Gastrocnemius medialis (tissue), 4 donors: ENCODE data around the gene GALNT2. TPM values are rescaled to one million over a fixed set of nuclear protein-coding genes. Genes with fewer than 3 reads are reported as not detected.

ENCODE experiments used
- ATAC-seq, 2 donors: fragments of 150-250 bp; one replicate each; pipeline ENCODE4 v1.9.1; 2016
- DNase-seq, 2 donors: peaks; one replicate each; pipeline ENCODE4 v3.0.0-alpha.2; 2019
- H3K27ac ChIP-seq, 4 donors: fragments of 200-600 bp; sonication (generic); 1 replicate in 1 of 4; 2 replicates in 3 of 4; pipeline ENCODE4 v1.5.1; 2016 to 2018; ENCODE audit warnings: mild to moderate bottlenecking in 2 of 4, moderate library complexity in 1 of 4
- H3K27me3 ChIP-seq, 3 donors: fragments of 200-600 bp; sonication (generic) in 2 of 3; 1 replicate in 1 of 3; 2 replicates in 2 of 3; pipeline versions ENCODE4 v1.5.1 to v1.6.0; 2016 to 2019; ENCODE audit warnings: mild to moderate bottlenecking in 1 of 3, moderate library complexity in 1 of 3
- H3K36me3 ChIP-seq, 2 donors: fragments of 200-600 bp; sonication (generic) in 1 of 2; one replicate each; pipeline ENCODE4 v1.5.1; 2017 to 2018
- H3K4me1 ChIP-seq, 2 donors: fragments of 200-600 bp; sonication (generic) in 1 of 2; one replicate each; pipeline ENCODE4 v1.5.1; 2016 to 2017; ENCODE audit warnings: mild to moderate bottlenecking in 2 of 2
- H3K4me3 ChIP-seq, 4 donors: fragments of 200-600 bp; sonication (generic) in 3 of 4; 1 replicate in 1 of 4; 2 replicates in 3 of 4; pipeline ENCODE4 v1.5.1; 2016 to 2019; ENCODE audit warnings: mild to moderate bottlenecking in 2 of 4
- H3K9me3 ChIP-seq, 3 donors: fragments of 200-600 bp; sonication (generic) in 2 of 3; 1 replicate in 1 of 3; 2 replicates in 2 of 3; pipeline ENCODE4 v1.5.1; 2016 to 2019
- CTCF ChIP-seq, 5 experiments: fragments of 450-650 bp in 3 of 5; fragments of 200-600 bp in 2 of 5; sonication (generic) in 2 of 5; IDR thresholded peaks in 4 of 5; conservative IDR thresholded peaks in 1 of 5; 1 replicate in 4 of 5; 2 replicates in 1 of 5; pipeline ENCODE4 v1.5.1; 2016 to 2019; ENCODE audit warnings: antibody characterized with exemption in 5 of 5, mild to moderate bottlenecking in 3 of 5, moderate library complexity in 3 of 5
- POLR2A ChIP-seq, 2 donors: fragments of 450-650 bp; IDR thresholded peaks; one replicate each; pipeline ENCODE4 v1.6.1; 2017; ENCODE audit warnings: antibody characterized with exemption in 2 of 2, mild to moderate bottlenecking in 2 of 2, moderate library complexity in 2 of 2
- in situ Hi-C, 4 donors: fragments of 200-750 bp; cut with MboI; loops; one replicate each; pipeline versions ENCODE4 v1.15.0 to v1.8.0; 2017; ENCODE audit warnings: low sequenced_read_pairs in 4 of 4
- intact Hi-C: fragments of 100-400 bp; cut with DNase I; formaldehyde crosslinking; loops from one replicate; pipeline ENCODE4 v1.15.1; 2023; ENCODE audit warnings: low total_unique reads
- total RNA-seq, 4 donors: library from RNA; depleted of rRNA; stranded (reverse); fragments of >200 nt; gene quantifications; one replicate each; pipeline versions ENCODE4 v1.1.0 to v1.2.3, GENCODE V29; 2016

Gene GALNT2
- total RNA-seq, 4 donors from 2014 or later = 73.7 to 106 (median 78.3) TPM

DNA sequence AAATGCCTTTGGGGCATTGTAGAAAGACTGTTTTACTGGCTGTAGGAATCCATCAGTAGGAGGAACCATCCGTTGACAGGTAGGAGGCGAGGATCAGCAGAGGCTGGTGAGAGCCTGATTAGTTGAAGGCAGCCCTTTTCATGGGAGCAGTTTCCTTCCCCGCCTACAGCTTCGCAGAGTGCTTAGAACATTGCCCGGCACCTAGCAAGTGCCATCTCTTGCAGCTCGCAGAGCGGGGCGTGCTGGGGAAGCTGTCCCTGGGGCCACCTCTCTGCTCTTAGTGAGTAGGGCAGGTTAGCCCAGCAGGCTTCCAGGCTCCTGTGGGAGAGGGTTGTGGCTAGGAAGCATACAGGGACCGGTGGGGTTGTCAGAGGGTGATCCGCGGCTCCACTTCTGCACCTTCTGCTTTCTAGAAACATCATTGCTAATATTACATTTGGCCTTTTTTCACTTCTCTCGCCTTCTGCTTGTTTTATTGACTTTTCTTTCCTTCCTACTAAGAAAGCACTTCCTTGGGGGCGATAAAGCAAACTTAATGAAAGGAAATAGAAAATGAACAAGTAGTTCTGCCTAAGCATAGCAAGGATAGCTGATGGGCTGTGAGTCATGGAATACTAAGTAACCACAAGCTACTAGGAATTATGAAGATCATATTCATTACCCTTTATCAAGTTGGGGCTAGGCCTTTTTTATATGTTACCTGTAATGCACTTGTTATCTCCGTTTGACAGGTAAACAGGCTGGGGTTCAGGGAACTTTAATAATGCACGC lies 176.7 kb downstream of the GALNT2 start:
- Histone ChIP-seq H3K4me3 (no peak overlapping the region), H3K27ac (no peak overlapping the region), H3K27me3 (no peaks in the 10 kb centered on the region), H3K9me3 (no peaks in the 10 kb centered on the region), H3K36me3 (peaks cover 0 to 60% of the 10 kb centered on the region in 2 donors), H3K4me1 (no peaks in the 10 kb centered on the region)
- intact Hi-C loops = no loop called here
- ATAC-seq (no peak), DNase-seq (no peak)
- in situ Hi-C loops = no loop called here
- TF ChIP-seq CTCF (IDR thresholded peaks at IDR 0.05 in 4 of 5, conservative IDR thresholded peaks at IDR 0.05 in 1 of 5) (no peak), POLR2A (IDR thresholded peaks at IDR 0.05) (no peak)

- DNase-seq (no peak), ATAC-seq (no peak)
- TF ChIP-seq POLR2A (IDR thresholded peaks at IDR 0.05) = no peak
- no peak for TF ChIP-seq CTCF (IDR thresholded peaks at IDR 0.05 in 4 of 5, conservative IDR thresholded peaks at IDR 0.05 in 1 of 5)
- H3K4me3 ChIP-seq = no peak overlapping the region
- H3K27me3 ChIP-seq = no peaks in the 10 kb centered on the region
- H3K27ac ChIP-seq = no peak overlapping the region
- no peaks in the 10 kb centered on the region for H3K9me3 ChIP-seq
- H3K4me1 ChIP-seq = no peaks in the 10 kb centered on the region
- in situ Hi-C loops (no loop called here), intact Hi-C loops (no loop called here)
- peaks cover 0 to 76% of the 10 kb centered on the region in 2 donors for H3K36me3 ChIP-seq
Measured at GRCh38 chr1:230246551-230246950, 179.5 kb downstream of the GALNT2 start.

GRCh38 chr1:230248016-230248888 lies 181.2 kb downstream of the GALNT2 start:
- no peaks in the 10 kb centered on the region for H3K4me1 ChIP-seq
- H3K27me3 ChIP-seq = no peaks in the 10 kb centered on the region
- TF ChIP-seq POLR2A (IDR thresholded peaks at IDR 0.05) (no peak), CTCF (IDR thresholded peaks at IDR 0.05 in 4 of 5, conservative IDR thresholded peaks at IDR 0.05 in 1 of 5) (no peak)
- no peak overlapping the region for H3K4me3 ChIP-seq
- in situ Hi-C loops (no loop called here), intact Hi-C loops (no loop called here)
- peaks cover 0 to 59% of the 10 kb centered on the region in 2 donors for H3K36me3 ChIP-seq
- DNase-seq (no peak), ATAC-seq (no peak)
- H3K9me3 ChIP-seq = no peaks in the 10 kb centered on the region
- H3K27ac ChIP-seq = no peak overlapping the region

DNA sequence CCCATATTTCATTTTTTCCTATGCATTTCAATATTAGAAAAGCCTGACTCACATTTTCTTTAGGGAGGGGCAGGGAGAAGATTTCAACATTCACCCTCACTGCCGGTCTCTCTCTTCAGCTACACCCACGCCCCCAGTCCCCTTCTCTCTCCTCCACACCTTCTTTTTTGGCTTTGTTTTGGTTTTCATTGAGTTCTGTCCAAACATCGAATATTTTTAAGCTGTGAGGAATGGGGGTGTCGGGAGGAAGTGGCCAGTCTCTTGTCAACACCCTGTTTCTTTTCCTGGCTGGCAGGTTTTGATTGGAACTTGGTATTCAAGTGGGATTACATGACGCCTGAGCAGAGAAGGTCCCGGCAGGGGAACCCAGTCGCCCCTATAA lies 181.8 kb downstream of the GALNT2 start:
- Histone ChIP-seq H3K36me3 (peaks cover 0 to 52% of the 10 kb centered on the region in 2 donors), H3K27ac (no peak overlapping the region), H3K4me3 (no peak overlapping the region), H3K27me3 (no peaks in the 10 kb centered on the region), H3K9me3 (no peaks in the 10 kb centered on the region), H3K4me1 (no peaks in the 10 kb centered on the region)
- in situ Hi-C loops (no loop called here), intact Hi-C loops (no loop called here)
- no peak for TF ChIP-seq POLR2A (IDR thresholded peaks at IDR 0.05)
- no peak for TF ChIP-seq CTCF (IDR thresholded peaks at IDR 0.05 in 4 of 5, conservative IDR thresholded peaks at IDR 0.05 in 1 of 5)
- no peak for ATAC-seq
- no peak for DNase-seq
